Upper lobe of left lung (tissue), 4 donors: ENCODE measurements around the gene TNRC6B.

Source experiments
- CTCF ChIP-seq, 6 experiments: fragments of 450-650 bp in 4 of 6; fragments of 200-600 bp in 2 of 6; sonication (generic) in 2 of 6; IDR thresholded peaks; one replicate each; pipeline ENCODE4 v1.5.1; 2016 to 2019; ENCODE audit warnings: antibody characterized with exemption in 6 of 6
- EP300 ChIP-seq, 4 donors: sonication (generic); formaldehyde crosslinking; IDR thresholded peaks; one replicate each; pipeline ENCODE4 v1.5.1; 2017; ENCODE audit warnings: antibody characterized with exemption in 4 of 4, control low read depth in 2 of 4
- POLR2A ChIP-seq, 4 donors: fragments of 450-650 bp; IDR thresholded peaks; one replicate each; pipeline ENCODE4 v1.5.1; 2016 to 2017; ENCODE audit warnings: antibody characterized with exemption in 4 of 4, mild to moderate bottlenecking in 2 of 4
- POLR2AphosphoS5 ChIP-seq, 2 donors: sonication (generic); formaldehyde crosslinking; IDR thresholded peaks; one replicate each; pipeline ENCODE4 v1.5.1; 2017; ENCODE audit warnings: antibody characterized with exemption in 2 of 2

- TF ChIP-seq CTCF (IDR thresholded peaks at IDR 0.05) (no peak), EP300 (IDR thresholded peaks at IDR 0.05) (peak in 2 of 4 donors; percentile 28 to 87), POLR2A (IDR thresholded peaks at IDR 0.05) (peak in 3 of 4 donors; percentile 86 to 97 (median 90)), POLR2AphosphoS5 (IDR thresholded peaks at IDR 0.05) (peak; percentile 96 to 98)
Observed at GRCh38 chr22:40177738-40178416, at the start of gene TNRC6B.
